Mesangial cell (primary cell): ENCODE results near the gene BTN3A1. TPM values are rescaled to one million over a fixed set of nuclear protein-coding genes. Genes with fewer than 3 reads are reported as not detected.

Experiments used
- total RNA-seq: library from RNA; depleted of rRNA; stranded (reverse); fragments of >200 nt; gene quantifications from 2 replicates; pipeline ENCODE4 v1.2.3, GENCODE V29; 2015

The BTN3A1 gene
- 7.7 and 15.7 TPM in 2 replicates for total RNA-seq

DNA sequence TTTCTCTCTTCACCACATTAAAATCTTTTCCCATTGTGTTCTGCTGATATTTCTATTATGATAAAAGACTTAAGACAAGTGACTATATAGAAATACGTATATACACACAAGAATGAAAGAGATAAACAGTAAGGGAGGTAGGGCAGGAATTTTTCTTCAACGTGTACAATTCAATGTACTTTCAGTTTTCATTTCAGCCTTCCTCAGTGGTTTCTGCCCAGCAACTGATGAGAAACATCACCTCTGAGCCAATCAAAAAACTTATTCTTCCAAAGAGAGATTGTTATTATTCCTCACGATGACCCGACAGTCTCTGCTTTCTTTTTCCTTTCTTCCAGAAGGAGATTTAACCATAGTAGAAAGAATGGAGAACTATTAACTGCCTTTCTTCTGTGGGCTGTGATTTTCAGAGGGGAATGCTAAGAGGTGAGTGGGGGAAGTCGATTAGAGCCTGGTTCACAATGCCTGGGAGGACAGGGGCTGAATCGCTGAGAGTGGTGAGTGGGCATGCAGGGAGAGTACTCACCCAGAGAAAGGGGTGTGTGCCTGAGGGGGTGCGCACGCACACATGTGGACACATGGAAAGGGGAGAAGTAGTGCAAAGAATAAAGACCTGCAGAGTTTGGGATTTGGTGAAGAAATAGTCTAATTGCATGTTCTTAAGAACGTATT is at the start of gene BTN3A1:
BTN3A1 (plus strand) TSS at position 289 of the 672 bp plus-strand sequence. CDS start 3,289 bp downstream, outside the sequence.

DNA sequence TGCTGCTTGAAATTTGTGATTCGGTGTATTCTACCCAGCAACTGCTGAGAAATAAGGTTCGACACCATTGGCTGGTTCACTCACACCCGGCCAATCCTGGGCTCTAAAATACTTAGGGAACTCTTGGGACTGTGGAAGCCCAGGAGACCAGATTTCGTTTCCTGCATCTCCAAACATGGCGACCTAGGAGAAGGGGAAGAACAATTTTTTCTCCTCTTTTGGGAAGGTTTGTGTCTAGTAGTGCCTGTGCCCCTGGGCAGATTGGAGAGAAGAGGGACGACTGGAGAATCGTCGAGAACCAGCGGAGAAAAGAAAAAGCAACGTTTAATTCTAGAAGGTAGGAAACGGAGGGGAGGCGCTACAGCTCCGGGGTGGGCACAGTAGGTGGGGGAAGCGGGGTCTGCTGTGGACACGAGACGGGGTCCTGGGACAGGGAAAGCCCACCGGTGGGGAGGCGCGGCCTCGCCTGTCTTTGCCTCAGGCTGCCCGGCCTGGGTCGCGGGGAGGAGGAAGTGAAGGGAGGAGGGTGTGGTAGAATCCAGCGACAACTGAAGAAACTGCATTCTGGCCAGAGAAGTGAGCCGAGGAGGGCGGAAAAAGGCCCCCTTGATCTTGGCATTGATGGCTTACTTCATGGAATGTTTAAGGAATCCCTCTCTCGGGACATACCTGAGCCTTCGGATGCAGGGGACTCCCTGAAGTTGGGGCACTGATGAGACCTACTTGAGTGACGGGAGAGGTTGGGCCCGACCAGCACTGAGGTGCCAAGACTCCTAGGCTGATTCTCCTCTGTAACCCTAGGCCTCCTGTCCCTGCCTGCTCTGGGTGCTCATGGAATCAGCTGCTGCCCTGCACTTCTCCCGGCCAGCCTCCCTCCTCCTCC is 56.0 kb downstream of the BTN3A1 start, which contains the start of gene BTN2A1:
BTN2A1 (plus strand) TSS at position 150 of the 883 bp plus-strand sequence; CDS start at position 832, 682 bp downstream.

Other genes starting within 250 kb of the BTN3A1 start
- gene BTN3A2, start 37.1 kb upstream of the BTN3A1 start, total RNA-seq, result 7.7 and 16.5 TPM in 2 replicates
- gene BTN2A2, start 19.2 kb upstream of the BTN3A1 start, total RNA-seq, result 7.1 and 8.3 TPM in 2 replicates
- gene BTN3A3, start 38.2 kb downstream of the BTN3A1 start, total RNA-seq, result 3.6 and 4.9 TPM in 2 replicates
- gene BTN2A1, start 55.7 kb downstream of the BTN3A1 start, total RNA-seq, result 6.0 and 7.4 TPM in 2 replicates
- 0.16 TPM in 1 of 2 replicates, not detected in the other for gene BTN1A1, start 98.0 kb downstream of the BTN3A1 start, total RNA-seq
- gene HMGN4, start 136.1 kb downstream of the BTN3A1 start, total RNA-seq, result 58.2 and 68.9 TPM in 2 replicates
- gene ABT1, start 194.7 kb downstream of the BTN3A1 start, total RNA-seq, result 15.0 and 18.7 TPM in 2 replicates